HepG2 (cell line): ENCODE results near the gene CEP135. TPM values are rescaled to one million over a fixed set of nuclear protein-coding genes. Genes with fewer than 3 reads are reported as not detected.

Experiments used
- ATAC-seq: fragments of 200-7000 bp; cut with Tn5 transposase; 3 replicates; pipeline ENCODE4 v1.9.1; 2020; ENCODE audit warnings: mild to moderate bottlenecking, moderate library complexity
- BruUV-seq: library from RNA; stranded (reverse); fragments of 400-500 nt; replicated peaks from 2 replicates; lab custom pipeline; 2021; lab: Mats Ljungman, UMichigan
- CTCF ChIA-PET: fragments of 300-600 bp; formaldehyde crosslinking; extraction: SDS; loops from one replicate; lab custom pipeline; 2021; ENCODE audit warnings: low total read pairs, inconsistent platforms, low intra/inter-chr PET ratio; lab: Yijun Ruan, JAX
- POLR2A ChIA-PET: fragments of 350-600 bp; sonication (Branson Sonifier 250); formaldehyde crosslinking; loops from one replicate; lab custom pipeline; 2020; ENCODE audit warnings: antibody characterized with exemption, inconsistent platforms; lab: Yijun Ruan, JAX
- DNase-seq: peaks from one replicate; pipeline ENCODE4 v3.0.0-alpha.2; 2015; ENCODE audit warnings: low spot score
- FAIRE-seq: peaks from 3 replicates; lab custom pipeline; 2011; peaks lifted over from hg19 to GRCh38; lab: Jason Lieb, UNC
- H2AFZ ChIP-seq: one replicate; pipeline ENCODE4 v1.6.1; 2011; ENCODE audit warnings: low read length, inconsistent platforms
- H3K27ac ChIP-seq: fragments of 300-600 bp; 3 replicates; pipeline ENCODE4 v1.8.0; 2011; ENCODE audit warnings: mixed run types, mild to moderate bottlenecking, mixed read lengths, low read length, inconsistent platforms; ENCODE audit not compliant: insufficient read depth; ENCODE audit errors: extremely low read length
- H3K27me3 ChIP-seq, 2 experiments: fragments of 200-600 bp in 1 of 2; 2 replicates in 1 of 2; 3 replicates in 1 of 2; pipeline versions ENCODE4 v1.6.0 to v1.8.0; 2011; ENCODE audit warnings: low read length in 2 of 2, mild to moderate bottlenecking in 2 of 2, moderate library complexity in 2 of 2, inconsistent platforms in 1 of 2; ENCODE audit not compliant: insufficient read depth in 2 of 2, control insufficient read depth in 1 of 2
- H3K36me3 ChIP-seq, 2 experiments: fragments of 200-600 bp in 1 of 2; replicated peaks in 1 of 2; 2 replicates in 1 of 2; 3 replicates in 1 of 2; pipeline versions ENCODE4 v1.5.1 to v1.8.0; 2011; ENCODE audit warnings: low read length in 2 of 2, inconsistent platforms in 1 of 2; ENCODE audit not compliant: insufficient read depth in 2 of 2, control insufficient read depth in 1 of 2
- H3K4me1 ChIP-seq: 2 replicates; pipeline ENCODE4 v1.5.1; 2012; ENCODE audit warnings: low read length, inconsistent platforms; ENCODE audit not compliant: insufficient read depth
- H3K4me2 ChIP-seq: 2 replicates; pipeline ENCODE4 v1.6.0; 2011; ENCODE audit warnings: low read depth, low read length, inconsistent platforms
- H3K4me3 ChIP-seq, 3 experiments: fragments of 200-600 bp in 1 of 3; sonication (generic), shearing (Covaris generic) in 1 of 3; replicated peaks in 1 of 3; 2 replicates each; pipeline ENCODE4 v1.5.1; 2011 to 2016; ENCODE audit warnings: low read length in 3 of 3, inconsistent platforms in 2 of 3, low read depth in 2 of 3, mild to moderate bottlenecking in 2 of 3, control low read depth in 1 of 3, mixed read lengths in 1 of 3; ENCODE audit not compliant: insufficient read depth in 1 of 3
- H3K79me2 ChIP-seq: one replicate; pipeline ENCODE4 v1.6.1; 2011; ENCODE audit warnings: low read length, inconsistent platforms; ENCODE audit not compliant: insufficient read depth
- H3K9ac ChIP-seq: 2 replicates; pipeline ENCODE4 v1.6.0; 2011; ENCODE audit warnings: mild to moderate bottlenecking, low read depth, low read length, inconsistent platforms; ENCODE audit not compliant: insufficient read depth
- H3K9me3 ChIP-seq: 2 replicates; pipeline ENCODE4 v1.5.1; 2012; ENCODE audit warnings: mild to moderate bottlenecking, low read length
- H4K20me1 ChIP-seq: 2 replicates; pipeline ENCODE4 v1.6.0; 2011; ENCODE audit warnings: inconsistent platforms, mild to moderate bottlenecking, low read length, moderate library complexity; ENCODE audit not compliant: insufficient read depth
- ATAD3A ChIP-seq: sonication (generic); formaldehyde crosslinking; IDR thresholded peaks from 2 replicates; pipeline ENCODE4 v1.4.0; 2020; ENCODE audit warnings: missing genetic modification reagents
- BCLAF1 ChIP-seq: fragments of 450-650 bp; IDR thresholded peaks from 2 replicates; pipeline ENCODE4 v1.6.1; 2017; ENCODE audit warnings: mild to moderate bottlenecking
- CBFB ChIP-seq: sonication (generic); formaldehyde crosslinking; IDR thresholded peaks from 2 replicates; pipeline ENCODE4 v1.4.0; 2020; ENCODE audit warnings: missing genetic modification reagents
- EHMT2 ChIP-seq: fragments of 200-600 bp; sonication (generic); IDR thresholded peaks from 2 replicates; pipeline ENCODE4 v1.7.0; 2017; ENCODE audit warnings: antibody characterized with exemption, low read depth, low read length, borderline replicate concordance
- FOSL2 ChIP-seq: sonication (generic); formaldehyde crosslinking; IDR thresholded peaks from 2 replicates; pipeline ENCODE4 v1.4.0; 2020; ENCODE audit warnings: missing genetic modification reagents
- LCORL ChIP-seq, 2 experiments: fragments of 450-650 bp in 1 of 2; sonication (generic) in 1 of 2; formaldehyde crosslinking in 1 of 2; IDR thresholded peaks; 2 replicates each; pipeline versions ENCODE4 v1.5.0 to v1.6.1; 2017 to 2020; ENCODE audit warnings: antibody characterized with exemption in 1 of 2, missing genetic modification reagents in 1 of 2
- MTA3 ChIP-seq: sonication (generic); formaldehyde crosslinking; IDR thresholded peaks from 2 replicates; pipeline ENCODE4 v1.4.0; 2020; ENCODE audit warnings: missing genetic modification reagents
- MYNN ChIP-seq: sonication (generic); formaldehyde crosslinking; IDR thresholded peaks from 2 replicates; pipeline ENCODE4 v1.4.0; 2020; ENCODE audit warnings: mild to moderate bottlenecking, low read depth, missing genetic modification reagents
- TCF7L2 ChIP-seq: IDR thresholded peaks from 2 replicates; pipeline ENCODE4 v1.6.1; 2011; ENCODE audit warnings: mild to moderate bottlenecking, low read depth, low read length, moderate library complexity
- TERF1 ChIP-seq: sonication (generic); formaldehyde crosslinking; IDR thresholded peaks from 2 replicates; pipeline ENCODE4 v1.8.0; 2022; ENCODE audit warnings: mild to moderate bottlenecking, missing genetic modification reagents, moderate library complexity
- THAP11 ChIP-seq: IDR thresholded peaks from 2 replicates; pipeline ENCODE4 v1.6.1; 2016; ENCODE audit warnings: missing biosample characterization, missing genetic modification reagents
- ZFYVE20 ChIP-seq: sonication (generic); formaldehyde crosslinking; IDR thresholded peaks from 2 replicates; pipeline ENCODE4 v1.8.0; 2023; ENCODE audit warnings: low read depth, mild to moderate bottlenecking, moderate library complexity, missing genetic modification reagents, borderline replicate concordance
- ZNF331 ChIP-seq: sonication (generic); formaldehyde crosslinking; IDR thresholded peaks from 2 replicates; pipeline ENCODE4 v1.4.0; 2020; ENCODE audit warnings: missing genetic modification reagents
- ZNF503 ChIP-seq: sonication (generic); formaldehyde crosslinking; IDR thresholded peaks from 2 replicates; pipeline ENCODE4 v1.4.0; 2020; ENCODE audit warnings: missing genetic modification reagents
- ZNF761 ChIP-seq: sonication (generic); formaldehyde crosslinking; conservative IDR thresholded peaks from 2 replicates; pipeline ENCODE4 v1.4.0; 2020; ENCODE audit warnings: mild to moderate bottlenecking, missing genetic modification reagents
- WGBS: methylation state at CpG from one replicate; pipeline ENCODE4 v1.1.6; 2017; ENCODE audit warnings: low lambda C conversion rate; 5-methylcytosine and 5-hydroxymethylcytosine counted together
- in situ Hi-C: cut with HindIII; loops from 2 replicates; pipeline ENCODE4 v1.10.0; 2017; ENCODE audit warnings: low pct_unique_long_range_greater_than_20kb; ENCODE audit not compliant: extremely low pct_ligation_motif_present
- intact Hi-C: fragments of 100-400 bp; cut with micrococcal nuclease; formaldehyde crosslinking; loops from one replicate; pipeline ENCODE4 v1.10.0; 2022; ENCODE audit not compliant: unreplicated experiment
- polyA plus RNA-seq, 8 experiments: library from polyadenylated mRNA; depleted of rRNA in 3 of 8; stranded (reverse) in 7 of 8; unstranded in 1 of 8; fragments of >200 nt; fragmentation: Illumina TruSeq in 4 of 8; extraction: Trizol in 4 of 8; gene quantifications; 2 replicates each; pipeline versions ENCODE4 v1.2.1 to v1.2.3, GENCODE V29; 2011 to 2016; ENCODE audit warnings: low read depth in 4 of 8, missing spikeins in 1 of 8, mixed read lengths in 1 of 8; ENCODE audit not compliant: insufficient read depth in 1 of 8
- total RNA-seq, 5 experiments: library from RNA; depleted of rRNA; stranded (reverse); fragments of >200 nt; fragmentation: Illumina TruSeq; extraction: Trizol; gene quantifications; 2 replicates each; pipeline ENCODE4 v1.2.3, GENCODE V29; 2016; ENCODE audit warnings: low read depth in 1 of 5
- TF ChIP-seq, protein P1 (sequence below): sonication (generic); formaldehyde crosslinking; IDR thresholded peaks from 2 replicates; pipeline ENCODE4 v1.5.1; 2020; ENCODE audit warnings: missing genetic modification reagents, mild to moderate bottlenecking, borderline replicate concordance

CEP135 gene
- total and polyA plus RNA-seq, 2 of the 13 experiments (the other 11 are each of a cell fraction or from before 2014, with no cell fraction given) = 1.7 to 8.8 TPM

DNA sequence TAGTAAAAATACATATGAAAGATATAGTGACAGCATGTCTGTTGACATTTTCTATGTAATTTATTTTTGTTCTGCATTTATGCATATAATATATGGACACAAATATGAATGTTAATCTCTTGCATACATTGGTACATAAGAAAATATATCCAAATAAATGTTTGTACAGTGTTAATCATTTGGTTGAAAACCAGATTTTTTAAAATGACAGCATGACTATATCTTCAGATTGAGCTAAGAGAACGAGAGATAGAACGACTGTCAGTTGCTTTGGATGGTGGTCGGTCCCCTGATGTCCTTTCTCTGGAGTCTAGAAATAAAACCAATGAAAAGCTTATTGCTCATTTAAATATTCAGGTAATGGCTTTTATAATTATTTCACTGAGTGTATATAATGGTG, 15.3 kb downstream of the CEP135 start (continued):
- TF ChIP-seq THAP11 (CRISPR knock-in tag) (no peak), TERF1 (no peak), ZNF331 (no peak), BCLAF1 (no peak), LCORL (IDR thresholded peaks at IDR 0.05) (no peak), LCORL (CRISPR knock-in tag; IDR thresholded peaks at IDR 0.05) (no peak), MTA3 (CRISPR knock-in tag) (no peak)

DNA sequence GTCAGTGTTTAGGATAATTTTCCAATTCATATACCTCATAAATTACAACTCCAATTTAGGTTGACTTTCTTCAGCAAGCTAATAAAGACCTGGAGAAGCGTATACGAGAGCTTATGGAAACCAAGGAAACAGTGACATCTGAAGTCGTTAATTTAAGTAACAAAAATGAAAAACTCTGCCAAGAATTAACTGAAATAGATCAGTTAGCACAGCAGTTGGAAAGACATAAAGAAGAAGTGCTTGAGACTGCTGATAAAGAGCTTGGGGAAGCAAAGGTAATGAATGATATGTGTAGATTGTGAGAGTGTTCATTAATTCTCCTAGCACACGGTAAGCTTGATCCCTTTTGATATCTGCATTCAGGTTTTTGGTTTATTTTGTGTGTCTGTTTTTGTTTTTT, 16.8 kb downstream of the CEP135 start:
- CTCF ChIA-PET = no interaction called here
- BruUV-seq = no TSS peak
- no peak overlapping the region for H3K4me2 ChIP-seq
- FAIRE-seq (no peak), DNase-seq (no peak), ATAC-seq (no peak)
- no peak overlapping the region for H3K4me3 ChIP-seq
- no peak overlapping the region for H3K27ac ChIP-seq
- H3K79me2 ChIP-seq = no peaks in the 10 kb centered on the region
- intact Hi-C loops = no loop called here
- H3K27me3 ChIP-seq = no peaks in the 10 kb centered on the region
- H4K20me1 ChIP-seq = no peaks in the 10 kb centered on the region
- no peak overlapping the region for H3K9ac ChIP-seq
- 91% methylated on average over 4 of the region's 4 CpGs for WGBS
- in situ Hi-C loops = no loop called here
- H3K36me3 ChIP-seq = no peaks in the 10 kb centered on the region
- no peaks in the 10 kb centered on the region for H3K4me1 ChIP-seq
- H2AFZ ChIP-seq = no peak overlapping the region
- POLR2A ChIA-PET = no interaction called here
- H3K9me3 ChIP-seq = no peaks in the 10 kb centered on the region
- TF ChIP-seq TCF7L2 (no peak), ATAD3A (CRISPR knock-in tag) (no peak), ZNF503 (CRISPR knock-in tag) (no peak), ZNF761 (CRISPR knock-in tag) (no peak), EHMT2 (no peak), CBFB (CRISPR knock-in tag) (no peak), MYNN (CRISPR knock-in tag) (no peak), FOSL2 (CRISPR knock-in tag) (no peak), ZFYVE20 (CRISPR knock-in tag) (no peak)
- TF ChIP-seq, protein P1, sequence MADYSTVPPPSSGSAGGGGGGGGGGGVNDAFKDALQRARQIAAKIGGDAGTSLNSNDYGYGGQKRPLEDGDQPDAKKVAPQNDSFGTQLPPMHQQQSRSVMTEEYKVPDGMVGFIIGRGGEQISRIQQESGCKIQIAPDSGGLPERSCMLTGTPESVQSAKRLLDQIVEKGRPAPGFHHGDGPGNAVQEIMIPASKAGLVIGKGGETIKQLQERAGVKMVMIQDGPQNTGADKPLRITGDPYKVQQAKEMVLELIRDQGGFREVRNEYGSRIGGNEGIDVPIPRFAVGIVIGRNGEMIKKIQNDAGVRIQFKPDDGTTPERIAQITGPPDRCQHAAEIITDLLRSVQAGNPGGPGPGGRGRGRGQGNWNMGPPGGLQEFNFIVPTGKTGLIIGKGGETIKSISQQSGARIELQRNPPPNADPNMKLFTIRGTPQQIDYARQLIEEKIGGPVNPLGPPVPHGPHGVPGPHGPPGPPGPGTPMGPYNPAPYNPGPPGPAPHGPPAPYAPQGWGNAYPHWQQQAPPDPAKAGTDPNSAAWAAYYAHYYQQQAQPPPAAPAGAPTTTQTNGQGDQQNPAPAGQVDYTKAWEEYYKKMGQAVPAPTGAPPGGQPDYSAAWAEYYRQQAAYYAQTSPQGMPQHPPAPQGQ = no peak
